Skeletal muscle tissue (tissue), 4 donors: ENCODE data around the gene IL23A. TPM values are rescaled to one million over a fixed set of nuclear protein-coding genes. Genes with fewer than 3 reads are reported as not detected.

Experiments used
- H3K27ac ChIP-seq: one replicate; pipeline ENCODE4 v1.7.0; 2013; ENCODE audit warnings: mild to moderate bottlenecking, low read depth, low read length, inconsistent platforms
- H3K27me3 ChIP-seq, 3 donors: one replicate each; pipeline ENCODE4 v1.7.0; 2013; ENCODE audit warnings: low read length in 3 of 3; ENCODE audit not compliant: control insufficient read depth in 3 of 3, insufficient read depth in 3 of 3
- H3K36me3 ChIP-seq, 3 donors: one replicate each; pipeline ENCODE4 v1.7.0; 2013; ENCODE audit warnings: low read length in 3 of 3; ENCODE audit not compliant: control insufficient read depth in 3 of 3, insufficient read depth in 3 of 3
- H3K4me1 ChIP-seq, 3 donors: one replicate each; pipeline ENCODE4 v1.7.0; 2013; ENCODE audit warnings: low read length in 3 of 3, mild to moderate bottlenecking in 3 of 3; ENCODE audit not compliant: control insufficient read depth in 3 of 3, insufficient read depth in 3 of 3
- H3K4me3 ChIP-seq, 3 donors: one replicate each; pipeline ENCODE4 v1.7.0; 2013; ENCODE audit warnings: low read length in 3 of 3
- H3K9ac ChIP-seq, 3 donors: one replicate each; pipeline ENCODE4 v1.7.0; 2013; ENCODE audit warnings: low read length in 3 of 3, mild to moderate bottlenecking in 3 of 3, moderate library complexity in 2 of 3, low read depth in 1 of 3
- H3K9me3 ChIP-seq, 3 donors: one replicate each; pipeline ENCODE4 v1.7.0; 2013; ENCODE audit warnings: low read length in 3 of 3; ENCODE audit not compliant: control insufficient read depth in 3 of 3
- total RNA-seq: library from RNA; depleted of rRNA; stranded (reverse); fragments of >200 nt; gene quantifications from one replicate; pipeline ENCODE4 v1.2.3, GENCODE V29; 2014
- donor health status: Osteomylitis.

IL23A gene
- not detected for total RNA-seq

- peak within 1 kb of the TSS in 1 of 3 donors; percentile 16 for H3K9ac ChIP-seq
These were observed at the start of gene IL23A for GRCh38 chr12:56338308-56339157. Gene IL23A (plus strand): TSS chr12:56338884. CDS start chr12:56339045, 161 bp downstream.

GRCh38 chr12:56293795-56294194 is 44.9 kb upstream of the IL23A start:
- no peaks in the 10 kb centered on the region for H3K9me3 ChIP-seq
- H3K9ac ChIP-seq: peak overlapping the region in 1 of 3 donors; percentile 49
- peaks cover 38 to 59% (median 46%) of the 10 kb centered on the region in 3 donors for H3K4me1 ChIP-seq
- no peak overlapping the region for H3K27ac ChIP-seq
- H3K27me3 ChIP-seq: no peaks in the 10 kb centered on the region
- H3K36me3 ChIP-seq: peaks cover 8 to 18% (median 14%) of the 10 kb centered on the region in 3 donors
- peak overlapping the region in 2 of 3 donors; percentile 7 to 31 for H3K4me3 ChIP-seq

More at GRCh38 chr12:56338308-56339157, at the start of gene IL23A:
- no peaks in the 10 kb centered on the region for H3K9me3 ChIP-seq
- H3K27me3 ChIP-seq: no peaks in the 10 kb centered on the region
- H3K4me3 ChIP-seq: no peak within 1 kb of the TSS
- peaks cover 4 to 7% (median 5%) of the 10 kb centered on the region in 3 donors for H3K4me1 ChIP-seq
- peaks cover 8 to 12% (median 10%) of the 10 kb centered on the region in 3 donors for H3K36me3 ChIP-seq
- H3K27ac ChIP-seq: no peak within 1 kb of the TSS

GRCh38 chr12:56296295-56296694 is 42.4 kb upstream of the IL23A start:
- H3K9ac ChIP-seq: peak overlapping the region; percentile 13 to 41 (median 35)
- H3K27me3 ChIP-seq: no peaks in the 10 kb centered on the region
- H3K9me3 ChIP-seq: no peaks in the 10 kb centered on the region
- no peak overlapping the region for H3K4me3 ChIP-seq
- H3K4me1 ChIP-seq: peaks cover 49 to 69% (median 57%) of the 10 kb centered on the region in 3 donors
- H3K36me3 ChIP-seq: peaks cover 7 to 13% (median 11%) of the 10 kb centered on the region in 3 donors
- peak overlapping the region; percentile 27 for H3K27ac ChIP-seq

- no peak overlapping the region for H3K9ac ChIP-seq
- no peak overlapping the region for H3K27ac ChIP-seq
- no peaks in the 10 kb centered on the region for H3K9me3 ChIP-seq
- no peaks in the 10 kb centered on the region for H3K27me3 ChIP-seq
- peaks cover 53 to 71% (median 58%) of the 10 kb centered on the region in 3 donors for H3K4me1 ChIP-seq
- no peak overlapping the region for H3K4me3 ChIP-seq
- peaks cover 5 to 10% (median 7%) of the 10 kb centered on the region in 3 donors for H3K36me3 ChIP-seq
These were observed 41.3 kb upstream of the IL23A start for GRCh38 chr12:56297400-56297799.

- H3K27me3 ChIP-seq: no peaks in the 10 kb centered on the region
- peaks cover 50 to 66% (median 57%) of the 10 kb centered on the region in 3 donors for H3K4me1 ChIP-seq
- H3K27ac ChIP-seq: peak overlapping the region; percentile 98
- H3K9ac ChIP-seq: peak overlapping the region; percentile 69 to 98 (median 95)
- H3K9me3 ChIP-seq: no peaks in the 10 kb centered on the region
- peak overlapping the region; percentile 68 to 98 (median 98) for H3K4me3 ChIP-seq
- H3K36me3 ChIP-seq: peaks cover 5 to 7% (median 5%) of the 10 kb centered on the region in 3 donors
These were observed 39.9 kb upstream of the IL23A start for GRCh38 chr12:56298828-56299227.

- H3K27me3 ChIP-seq: no peaks in the 10 kb centered on the region
- peak overlapping the region; percentile 68 to 98 (median 98) for H3K4me3 ChIP-seq
- H3K9me3 ChIP-seq: no peaks in the 10 kb centered on the region
- peak overlapping the region; percentile 98 for H3K27ac ChIP-seq
- peaks cover 5 to 7% (median 5%) of the 10 kb centered on the region in 3 donors for H3K36me3 ChIP-seq
- H3K4me1 ChIP-seq: peaks cover 49 to 61% (median 54%) of the 10 kb centered on the region in 3 donors
- peak overlapping the region; percentile 69 to 98 (median 95) for H3K9ac ChIP-seq
These were observed 39.3 kb upstream of the IL23A start for GRCh38 chr12:56299308-56299852.

GRCh38 chr12:56299853-56300643 is 38.6 kb upstream of the IL23A start, which contains the start of gene CS:
Gene CS (minus strand): TSS chr12:56300330. CDS start chr12:56300201, 129 bp downstream.
- Histone ChIP-seq H3K4me3 (peak within 1 kb of the TSS; percentile 89 to 98 (median 98)), H3K9ac (peak within 1 kb of the TSS; percentile 87 to 98 (median 95)), H3K9me3 (no peaks in the 10 kb centered on the region), H3K27me3 (no peaks in the 10 kb centered on the region), H3K4me1 (peaks cover 49 to 58% (median 50%) of the 10 kb centered on the region in 3 donors), H3K36me3 (peaks cover 5 to 9% (median 5%) of the 10 kb centered on the region in 3 donors), H3K27ac (peak within 1 kb of the TSS; percentile 98)

GRCh38 chr12:56300644-56301464 is 37.8 kb upstream of the IL23A start:
- Histone ChIP-seq H3K4me3 (peak overlapping the region; percentile 78 to 98 (median 89)), H3K27ac (peak overlapping the region; percentile 98), H3K27me3 (no peaks in the 10 kb centered on the region), H3K9me3 (no peaks in the 10 kb centered on the region), H3K4me1 (peaks cover 49 to 58% (median 50%) of the 10 kb centered on the region in 3 donors), H3K36me3 (peaks cover 7 to 12% (median 7%) of the 10 kb centered on the region in 3 donors), H3K9ac (peak overlapping the region; percentile 85 to 95 (median 87))

- no peaks in the 10 kb centered on the region for H3K9me3 ChIP-seq
- H3K36me3 ChIP-seq: peaks cover 11 to 15% (median 15%) of the 10 kb centered on the region in 3 donors
- no peak overlapping the region for H3K27ac ChIP-seq
- no peak overlapping the region for H3K4me3 ChIP-seq
- H3K9ac ChIP-seq: no peak overlapping the region
- H3K4me1 ChIP-seq: peaks cover 19 to 24% (median 19%) of the 10 kb centered on the region in 3 donors
- no peaks in the 10 kb centered on the region for H3K27me3 ChIP-seq
These were observed 34.4 kb upstream of the IL23A start for GRCh38 chr12:56304276-56304675.
